Transverse colon (tissue), 4 donors: ENCODE results near the gene MGAT3. TPM values are rescaled to one million over a fixed set of nuclear protein-coding genes. Genes with fewer than 3 reads are reported as not detected.

Experiments
- DNase-seq: peaks from one replicate; pipeline ENCODE4 v3.0.0-alpha.2; 2019
- H3K27ac ChIP-seq, 4 donors: fragments of 200-600 bp; sonication (generic); 2 replicates each; pipeline ENCODE4 v1.5.1; 2016 to 2018; ENCODE audit warnings: inconsistent platforms in 4 of 4
- H3K27me3 ChIP-seq: fragments of 200-600 bp; sonication (generic); 2 replicates; pipeline ENCODE4 v1.5.1; 2017; ENCODE audit warnings: inconsistent platforms
- H3K36me3 ChIP-seq, 4 donors: fragments of 200-600 bp; sonication (generic); 2 replicates each; pipeline ENCODE4 v1.5.1; 2017 to 2019; ENCODE audit warnings: inconsistent platforms in 4 of 4
- H3K4me1 ChIP-seq, 4 donors: fragments of 200-600 bp; sonication (generic); 2 replicates each; pipeline ENCODE4 v1.5.1; 2017 to 2020; ENCODE audit warnings: inconsistent platforms in 4 of 4
- H3K4me3 ChIP-seq, 4 donors: fragments of 200-600 bp; sonication (generic); 1 replicate in 1 of 4; 2 replicates in 3 of 4; pipeline versions ENCODE4 v1.5.1 to v1.6.1; 2017 to 2019; ENCODE audit warnings: inconsistent platforms in 4 of 4
- H3K9me3 ChIP-seq, 2 donors: fragments of 200-600 bp; sonication (generic); 2 replicates each; pipeline ENCODE4 v1.5.1; 2017 to 2019; ENCODE audit warnings: inconsistent platforms in 2 of 2
- EP300 ChIP-seq: sonication (generic); formaldehyde crosslinking; IDR thresholded peaks from one replicate; pipeline ENCODE4 v1.6.1; 2017; ENCODE audit warnings: antibody characterized with exemption, low read depth
- POLR2A ChIP-seq: fragments of 450-650 bp; IDR thresholded peaks from one replicate; pipeline ENCODE4 v1.6.1; 2016; ENCODE audit warnings: antibody characterized with exemption, mild to moderate bottlenecking, moderate library complexity
- POLR2AphosphoS5 ChIP-seq, 3 donors: sonication (generic); formaldehyde crosslinking; IDR thresholded peaks; one replicate each; pipeline ENCODE4 v1.6.1; 2016; ENCODE audit warnings: antibody characterized with exemption in 3 of 3
- WGBS, 2 donors: methylation state at CpG; one replicate each; pipeline ENCODE4 v1.1.5; 2018; ENCODE audit warnings: low coverage in 1 of 2; 5-methylcytosine and 5-hydroxymethylcytosine counted together
- in situ Hi-C, 4 donors: fragments of 200-750 bp; cut with MboI; loops; one replicate each; pipeline versions ENCODE4 v1.15.0 to v1.15.1; 2017; ENCODE audit warnings: low sequenced_read_pairs in 3 of 4, low pct_ligation_motif_present in 1 of 4, low pct_unique_long_range_greater_than_20kb in 1 of 4
- intact Hi-C: fragments of 100-400 bp; cut with DNase I; formaldehyde crosslinking; loops from one replicate; pipeline ENCODE4 v1.15.1; 2023; ENCODE audit warnings: low total_unique reads
- total RNA-seq, 4 donors: library from RNA; depleted of rRNA; stranded (reverse); fragments of >200 nt; gene quantifications; one replicate each; pipeline ENCODE4 v1.1.0, GENCODE V29; 2016
- TF ChIP-seq, protein P1 (sequence below), 5 experiments: fragments of 200-600 bp in 3 of 5; fragments of 450-650 bp in 2 of 5; sonication (generic) in 3 of 5; IDR thresholded peaks; 1 replicate in 2 of 5; 2 replicates in 3 of 5; pipeline ENCODE4 v1.5.1; 2016 to 2017; ENCODE audit warnings: antibody characterized with exemption in 5 of 5, inconsistent platforms in 3 of 5, mild to moderate bottlenecking in 2 of 5, moderate library complexity in 1 of 5

Gene MGAT3
- total RNA-seq, 4 donors from 2014 or later = 1.2 to 10.1 (median 5.2) TPM

DNA sequence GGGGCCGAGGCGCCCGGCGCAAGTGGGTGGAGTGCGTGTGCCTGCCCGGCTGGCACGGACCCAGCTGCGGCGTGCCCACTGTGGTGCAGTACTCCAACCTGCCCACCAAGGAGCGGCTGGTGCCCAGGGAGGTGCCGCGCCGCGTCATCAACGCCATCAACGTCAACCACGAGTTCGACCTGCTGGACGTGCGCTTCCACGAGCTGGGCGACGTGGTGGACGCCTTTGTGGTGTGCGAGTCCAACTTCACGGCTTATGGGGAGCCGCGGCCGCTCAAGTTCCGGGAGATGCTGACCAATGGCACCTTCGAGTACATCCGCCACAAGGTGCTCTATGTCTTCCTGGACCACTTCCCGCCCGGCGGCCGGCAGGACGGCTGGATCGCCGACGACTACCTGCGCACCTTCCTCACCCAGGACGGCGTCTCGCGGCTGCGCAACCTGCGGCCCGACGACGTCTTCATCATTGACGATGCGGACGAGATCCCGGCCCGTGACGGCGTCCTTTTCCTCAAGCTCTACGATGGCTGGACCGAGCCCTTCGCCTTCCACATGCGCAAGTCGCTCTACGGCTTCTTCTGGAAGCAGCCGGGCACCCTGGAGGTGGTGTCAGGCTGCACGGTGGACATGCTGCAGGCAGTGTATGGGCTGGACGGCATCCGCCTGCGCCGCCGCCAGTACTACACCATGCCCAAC is 31.2 kb downstream of the MGAT3 start:
- no peak overlapping the region for H3K27ac ChIP-seq
- intact Hi-C loops (no loop called here), in situ Hi-C loops (no loop called here)
- no peaks in the 10 kb centered on the region for H3K9me3 ChIP-seq
- no peaks in the 10 kb centered on the region for H3K36me3 ChIP-seq
- H3K4me1 ChIP-seq = peaks cover 0 to 11% (median 3%) of the 10 kb centered on the region in 4 donors
- WGBS, 2 donors = 95% methylated on average over 70 of the region's 70 CpGs; no CpG with 5 or more reads in 1 of the 2 donors
- no peak for TF ChIP-seq POLR2A
- no peak overlapping the region for H3K4me3 ChIP-seq
- DNase-seq = no peak
- no peaks in the 10 kb centered on the region for H3K27me3 ChIP-seq

DNA sequence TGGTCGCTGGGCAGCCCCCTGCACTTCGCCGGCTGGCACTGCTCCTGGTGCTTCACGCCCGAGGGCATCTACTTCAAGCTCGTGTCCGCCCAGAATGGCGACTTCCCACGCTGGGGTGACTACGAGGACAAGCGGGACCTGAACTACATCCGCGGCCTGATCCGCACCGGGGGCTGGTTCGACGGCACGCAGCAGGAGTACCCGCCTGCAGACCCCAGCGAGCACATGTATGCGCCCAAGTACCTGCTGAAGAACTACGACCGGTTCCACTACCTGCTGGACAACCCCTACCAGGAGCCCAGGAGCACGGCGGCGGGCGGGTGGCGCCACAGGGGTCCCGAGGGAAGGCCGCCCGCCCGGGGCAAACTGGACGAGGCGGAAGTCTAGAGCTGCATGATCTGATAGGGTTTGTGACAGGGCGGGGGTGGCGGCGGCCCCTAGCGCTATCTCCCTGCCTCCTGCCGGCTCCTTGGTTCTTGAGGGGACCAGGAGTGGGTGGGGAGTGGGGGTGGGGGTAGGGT is 31.8 kb downstream of the MGAT3 start:
- TF ChIP-seq POLR2AphosphoS5 (IDR thresholded peaks at IDR 0.05) (no peak), POLR2A (no peak), EP300 (no peak)
- TF ChIP-seq, protein P1, sequence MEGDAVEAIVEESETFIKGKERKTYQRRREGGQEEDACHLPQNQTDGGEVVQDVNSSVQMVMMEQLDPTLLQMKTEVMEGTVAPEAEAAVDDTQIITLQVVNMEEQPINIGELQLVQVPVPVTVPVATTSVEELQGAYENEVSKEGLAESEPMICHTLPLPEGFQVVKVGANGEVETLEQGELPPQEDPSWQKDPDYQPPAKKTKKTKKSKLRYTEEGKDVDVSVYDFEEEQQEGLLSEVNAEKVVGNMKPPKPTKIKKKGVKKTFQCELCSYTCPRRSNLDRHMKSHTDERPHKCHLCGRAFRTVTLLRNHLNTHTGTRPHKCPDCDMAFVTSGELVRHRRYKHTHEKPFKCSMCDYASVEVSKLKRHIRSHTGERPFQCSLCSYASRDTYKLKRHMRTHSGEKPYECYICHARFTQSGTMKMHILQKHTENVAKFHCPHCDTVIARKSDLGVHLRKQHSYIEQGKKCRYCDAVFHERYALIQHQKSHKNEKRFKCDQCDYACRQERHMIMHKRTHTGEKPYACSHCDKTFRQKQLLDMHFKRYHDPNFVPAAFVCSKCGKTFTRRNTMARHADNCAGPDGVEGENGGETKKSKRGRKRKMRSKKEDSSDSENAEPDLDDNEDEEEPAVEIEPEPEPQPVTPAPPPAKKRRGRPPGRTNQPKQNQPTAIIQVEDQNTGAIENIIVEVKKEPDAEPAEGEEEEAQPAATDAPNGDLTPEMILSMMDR (IDR thresholded peaks at IDR 0.05) = no peak

DNA sequence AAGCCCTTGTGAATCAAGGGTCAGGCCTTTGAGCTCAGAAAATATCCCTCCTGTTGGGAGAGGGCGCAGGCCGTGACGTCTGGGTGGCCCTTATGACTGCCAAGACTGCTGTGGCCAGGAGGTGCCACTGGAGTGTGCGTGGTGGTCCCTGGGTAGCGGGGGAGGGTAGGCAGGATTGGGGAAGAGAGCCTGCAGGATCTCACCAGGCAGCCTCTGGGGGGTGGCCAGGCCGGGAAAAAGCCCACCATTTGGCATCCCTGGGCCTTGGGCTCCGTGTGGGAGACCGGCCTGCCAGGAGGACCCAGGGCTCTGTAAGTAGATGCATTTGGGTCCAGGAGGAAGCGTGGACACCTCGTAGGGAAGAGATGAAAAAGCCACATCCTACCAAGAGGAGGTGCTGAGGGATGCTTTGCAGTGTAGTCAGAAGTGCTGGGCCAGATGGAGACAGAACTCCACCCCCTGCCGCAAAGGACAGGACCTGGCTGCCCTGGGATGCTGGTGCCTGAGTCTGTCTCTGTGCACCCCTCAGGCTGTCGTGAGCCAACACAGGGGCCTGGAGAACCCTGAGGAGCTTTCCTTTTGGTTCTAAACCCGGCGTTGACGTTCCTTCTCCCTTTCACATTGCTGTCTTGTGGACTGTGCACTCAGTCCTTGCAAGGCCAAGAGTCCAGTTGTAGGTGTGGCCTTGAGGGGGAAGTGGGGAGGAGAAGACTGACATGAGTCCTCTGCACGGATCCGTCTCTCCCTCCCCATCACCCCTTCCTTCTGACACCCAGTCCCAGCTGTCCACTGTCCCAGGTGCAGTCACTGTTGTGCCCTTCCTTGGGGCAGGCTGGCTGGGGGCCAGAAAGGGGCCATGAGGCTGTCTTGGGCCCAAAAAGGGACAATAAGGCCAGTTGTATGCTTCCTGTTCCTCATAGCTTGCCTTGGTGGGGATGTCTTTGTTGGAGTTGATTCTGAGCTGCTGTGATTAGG is 32.6 kb downstream of the MGAT3 start:
- WGBS, 2 donors = 78% methylated on average over 17 of the region's 17 CpGs; no CpG with 5 or more reads in 1 of the 2 donors
- TF ChIP-seq EP300 (no peak), POLR2AphosphoS5 (IDR thresholded peaks at IDR 0.05) (no peak), POLR2A (no peak)
- TF ChIP-seq, protein P1 (IDR thresholded peaks at IDR 0.05) = no peak
- no peaks in the 10 kb centered on the region for H3K9me3 ChIP-seq
- no peak overlapping the region for H3K4me3 ChIP-seq
- peaks cover 0 to 11% (median 3%) of the 10 kb centered on the region in 4 donors for H3K4me1 ChIP-seq
- no peaks in the 10 kb centered on the region for H3K36me3 ChIP-seq
- in situ Hi-C loops (loop anchor here in 1 of 4 donors (5.0 kb wide), 1 partner anchor 43 kb away; the partner anchor contains the start of gene RPS19BP1), intact Hi-C loops (no loop called here)
- H3K27me3 ChIP-seq = no peaks in the 10 kb centered on the region
- DNase-seq = no peak
- H3K27ac ChIP-seq = no peak overlapping the region

More for the DNA sequence above, 31.8 kb downstream of the MGAT3 start:
- H3K4me3 ChIP-seq = no peak overlapping the region
- H3K9me3 ChIP-seq = no peaks in the 10 kb centered on the region
- in situ Hi-C loops = no loop called here
- no peak for DNase-seq
- H3K36me3 ChIP-seq = no peaks in the 10 kb centered on the region
- H3K4me1 ChIP-seq = peaks cover 0 to 11% (median 3%) of the 10 kb centered on the region in 4 donors
- WGBS, 2 donors = 95% methylated on average over 31 of the region's 39 CpGs; no CpG with 5 or more reads in 1 of the 2 donors
- no peak overlapping the region for H3K27ac ChIP-seq
- H3K27me3 ChIP-seq = no peaks in the 10 kb centered on the region
- intact Hi-C loops = no loop called here

DNA sequence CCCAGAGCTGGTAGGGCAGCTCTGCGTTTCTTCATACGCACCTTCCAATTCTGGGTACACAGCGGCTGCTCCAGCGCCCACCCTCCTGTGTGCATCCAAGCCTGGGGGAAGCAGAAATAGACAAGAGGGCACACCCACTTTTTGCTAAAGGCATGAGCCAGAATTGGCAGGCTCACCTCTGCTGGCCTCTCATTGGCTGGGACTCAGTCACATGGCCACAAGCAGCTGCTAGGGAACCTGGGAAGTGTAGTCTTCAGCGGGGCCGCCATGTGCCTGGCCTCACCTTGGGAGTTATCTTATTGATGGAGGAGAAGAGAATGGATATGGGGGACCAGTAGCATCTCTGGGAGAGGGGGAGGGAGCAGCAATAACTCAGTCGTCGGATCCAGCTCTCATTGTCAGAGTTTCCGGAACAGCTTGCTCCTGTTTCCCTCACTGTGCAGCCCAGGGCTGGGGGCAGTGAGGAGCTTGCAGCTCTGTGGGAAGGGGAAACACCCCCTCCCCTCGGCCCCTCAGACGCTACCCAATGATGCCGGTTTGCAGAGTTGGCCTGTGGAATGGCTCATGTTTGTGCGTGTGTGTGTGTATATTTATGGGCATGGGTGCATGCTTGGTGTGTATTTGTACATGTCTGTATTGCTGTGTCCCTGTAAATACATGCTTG is 33.5 kb downstream of the MGAT3 start:
- peaks cover 0 to 11% (median 3%) of the 10 kb centered on the region in 4 donors for H3K4me1 ChIP-seq
- H3K36me3 ChIP-seq = no peaks in the 10 kb centered on the region
- peak; percentile 71 for DNase-seq
- H3K27me3 ChIP-seq = no peaks in the 10 kb centered on the region
- TF ChIP-seq EP300 = no peak
- TF ChIP-seq POLR2A = no peak
- TF ChIP-seq POLR2AphosphoS5 (IDR thresholded peaks at IDR 0.05) = no peak
- TF ChIP-seq, protein P1 (IDR thresholded peaks at IDR 0.05) = no peak
- in situ Hi-C loops = loop anchor here in 1 of 4 donors (5.0 kb wide), 1 partner anchor 42 kb away; the partner anchor contains the start of gene RPS19BP1
- no peak overlapping the region for H3K4me3 ChIP-seq
- intact Hi-C loops = no loop called here
- no peak overlapping the region for H3K27ac ChIP-seq
- 63% methylated on average over 13 of the region's 13 CpGs; no CpG with 5 or more reads in 1 of the 2 donors for WGBS, 2 donors
- H3K9me3 ChIP-seq = no peaks in the 10 kb centered on the region
